PC-9 (cell line): Measurements from ENCODE around the gene PTBP1. TPM values are rescaled to one million over a fixed set of nuclear protein-coding genes. Genes with fewer than 3 reads are reported as not detected.
A peak's percentile ranks its signal among the peaks of the same experiment; 100 is the strongest.

Experiments used
- BruUV-seq: library from RNA; stranded (reverse); fragments of 400-500 nt; replicated peaks from 2 replicates; lab custom pipeline; 2021; lab: Mats Ljungman, UMichigan
- CTCF ChIA-PET: fragments of 300-600 bp; sonication (Branson Sonifier 250); formaldehyde crosslinking; loops from one replicate; lab custom pipeline; 2022; ENCODE audit warnings: antibody characterized with exemption; lab: Charles Lee
- POLR2A ChIA-PET: fragments of 300-600 bp; sonication (Branson Sonifier 250); formaldehyde crosslinking; loops from one replicate; lab custom pipeline; 2022; ENCODE audit warnings: antibody characterized with exemption; ENCODE audit not compliant: unreplicated experiment; lab: Charles Lee
- DNase-seq, 2 experiments: peaks; one replicate each; pipeline versions ENCODE4 v3.0.0 to v3.0.0-alpha.2; 2015 to 2022; ENCODE audit warnings: mixed read lengths in 1 of 2
- H2AFZ ChIP-seq: fragments of 200-600 bp; sonication (generic); 2 replicates; pipeline ENCODE4 v1.8.1; 2017; ENCODE audit warnings: antibody characterized with exemption
- H3F3A ChIP-seq: fragments of 200-600 bp; sonication (generic); 2 replicates; pipeline ENCODE4 v1.8.1; 2017; ENCODE audit warnings: antibody characterized with exemption, mild to moderate bottlenecking, low read depth; ENCODE audit not compliant: insufficient read depth
- H3K27ac ChIP-seq: fragments of 200-600 bp; sonication (generic); 2 replicates; pipeline ENCODE4 v1.6.1; 2016; ENCODE audit warnings: mixed run types
- H3K27me3 ChIP-seq: fragments of 200-600 bp; sonication (generic); 2 replicates; pipeline ENCODE4 v1.6.1; 2016; ENCODE audit warnings: low read depth, mixed run types; ENCODE audit not compliant: insufficient read depth
- H3K36me3 ChIP-seq: fragments of 200-600 bp; sonication (generic); 2 replicates; pipeline ENCODE4 v1.6.1; 2016; ENCODE audit warnings: low read depth, mixed run types
- H3K4me1 ChIP-seq: fragments of 200-600 bp; sonication (generic); replicated peaks from 2 replicates; pipeline ENCODE4 v1.6.1; 2016; ENCODE audit warnings: mixed run types; ENCODE audit not compliant: insufficient read depth
- H3K4me2 ChIP-seq: fragments of 200-600 bp; sonication (generic); 2 replicates; pipeline ENCODE4 v1.6.1; 2017; ENCODE audit warnings: mixed run types
- H3K4me3 ChIP-seq: fragments of 200-600 bp; sonication (generic); 2 replicates; pipeline ENCODE4 v1.6.1; 2016; ENCODE audit warnings: mixed run types
- H3K79me2 ChIP-seq: fragments of 200-600 bp; sonication (generic); 2 replicates; pipeline ENCODE4 v1.6.1; 2017; ENCODE audit warnings: low read depth, mixed run types
- H3K9me2 ChIP-seq: fragments of 200-600 bp; sonication (generic); 2 replicates; pipeline ENCODE4 v1.8.1; 2017; ENCODE audit warnings: mild to moderate bottlenecking; ENCODE audit not compliant: insufficient read depth
- H3K9me3 ChIP-seq: fragments of 200-600 bp; sonication (generic); 2 replicates; pipeline ENCODE4 v1.8.1; 2016; ENCODE audit warnings: low read depth; ENCODE audit not compliant: insufficient read depth
- H4K20me1 ChIP-seq: fragments of 200-600 bp; sonication (generic); 2 replicates; pipeline ENCODE4 v1.8.1; 2017; ENCODE audit not compliant: insufficient read depth
- CTCF ChIP-seq: fragments of 200-600 bp; sonication (generic); conservative IDR thresholded peaks from 2 replicates; pipeline ENCODE4 v1.6.1; 2017; ENCODE audit warnings: mixed run types, antibody characterized with exemption, mild to moderate bottlenecking, moderate library complexity
- EZH2 ChIP-seq: fragments of 200-600 bp; sonication (generic); IDR thresholded peaks from 2 replicates; pipeline ENCODE4 v1.8.0; 2017; ENCODE audit warnings: antibody characterized with exemption, low read depth
- intact Hi-C: fragments of 100-400 bp; cut with micrococcal nuclease; formaldehyde crosslinking; loops from one replicate; pipeline ENCODE4 v1.10.0; 2022; ENCODE audit not compliant: unreplicated experiment
- total RNA-seq: library from RNA; stranded (reverse); gene quantifications from 2 replicates; pipeline ENCODE4 v1.2.3, GENCODE V29; 2021

The PTBP1 gene
- total RNA-seq, 1 experiment from 2014 or later, result 542 TPM

GRCh38 chr19:801030-801860, 4.0 kb downstream of the PTBP1 start:
- Histone ChIP-seq H3K9me2 (no peaks in the 10 kb centered on the region), H3K36me3 (peaks cover 33% of the 10 kb centered on the region), H4K20me1 (peaks cover 82% of the 10 kb centered on the region), H3K27ac (peak overlapping the region; percentile 72; the same call in 1 of the 2 replicates), H3K4me2 (peak overlapping the region; percentile 97), H3F3A (peaks cover 41% of the 10 kb centered on the region; the same call in 1 of the 2 replicates), H3K4me1 (peaks cover 23% of the 10 kb centered on the region), H3K4me3 (no peak overlapping the region), H3K79me2 (peaks cover 80% of the 10 kb centered on the region), H3K27me3 (no peaks in the 10 kb centered on the region), H2AFZ (no peak overlapping the region), H3K9me3 (no peaks in the 10 kb centered on the region)
- CTCF ChIA-PET, result no interaction called here
- no TSS peak for BruUV-seq
- POLR2A ChIA-PET, result no interaction called here
- no peak for DNase-seq
- no peak for TF ChIP-seq EZH2
- no peak for TF ChIP-seq CTCF
- intact Hi-C loops, result no loop called here

GRCh38 chr19:801861-802497, 4.7 kb downstream of the PTBP1 start:
- H3K79me2 ChIP-seq, result peaks cover 87% of the 10 kb centered on the region
- intact Hi-C loops, result no loop called here
- peaks cover 42% of the 10 kb centered on the region; the same call in 1 of the 2 replicates for H3F3A ChIP-seq
- no peak overlapping the region for H2AFZ ChIP-seq
- peaks cover 33% of the 10 kb centered on the region for H3K36me3 ChIP-seq
- peaks cover 90% of the 10 kb centered on the region for H4K20me1 ChIP-seq
- no peak overlapping the region for H3K27ac ChIP-seq
- peaks cover 23% of the 10 kb centered on the region for H3K4me1 ChIP-seq
- H3K9me3 ChIP-seq, result no peaks in the 10 kb centered on the region
- no peaks in the 10 kb centered on the region for H3K9me2 ChIP-seq
- H3K27me3 ChIP-seq, result no peaks in the 10 kb centered on the region
- ChIA-PET POLR2A (no interaction called here), CTCF (no interaction called here)
- no peak overlapping the region for H3K4me2 ChIP-seq
- TF ChIP-seq CTCF (no peak), EZH2 (no peak)
- BruUV-seq, result no TSS peak
- no peak for DNase-seq
- H3K4me3 ChIP-seq, result no peak overlapping the region

- H2AFZ ChIP-seq, result no peak overlapping the region
- no peaks in the 10 kb centered on the region for H3K9me2 ChIP-seq
- H3K27me3 ChIP-seq, result no peaks in the 10 kb centered on the region
- H3K79me2 ChIP-seq, result peaks cover 93% of the 10 kb centered on the region
- H3K4me1 ChIP-seq, result peaks cover 23% of the 10 kb centered on the region
- no peak for DNase-seq
- no peak overlapping the region for H3K4me3 ChIP-seq
- ChIA-PET CTCF (no interaction called here), POLR2A (no interaction called here)
- TF ChIP-seq EZH2 (no peak), CTCF (no peak)
- no TSS peak for BruUV-seq
- no peak overlapping the region for H3K4me2 ChIP-seq
- peaks cover 48% of the 10 kb centered on the region for H3F3A ChIP-seq
- H4K20me1 ChIP-seq, result peaks cover 96% of the 10 kb centered on the region
- H3K27ac ChIP-seq, result no peak overlapping the region
- H3K36me3 ChIP-seq, result peaks cover 33% of the 10 kb centered on the region
- intact Hi-C loops, result no loop called here
- no peaks in the 10 kb centered on the region for H3K9me3 ChIP-seq
Measured at GRCh38 chr19:802498-803098, 5.3 kb downstream of the PTBP1 start.
